ENCODE measurements around the gene ATCAY. TPM values are rescaled to one million over a fixed set of nuclear protein-coding genes. Genes with fewer than 3 reads are reported as not detected.

Gene ATCAY
- total and polyA plus RNA-seq, 2 of the 13 experiments (the other 11 are each of a cell fraction or from before 2014, with no cell fraction given): not detected

GRCh38 chr19:3970808-3971598, 90.5 kb downstream of the ATCAY start, which contains the start of gene DAPK3 (continued):
- TF ChIP-seq ZBTB1 (CRISPR knock-in tag; IDR thresholded peaks at IDR 0.05; ENCODE audit: borderline replicate concordance) (no peak), SOX6 (IDR thresholded peaks at IDR 0.05) (no peak), SOX6 (CRISPR knock-in tag; IDR thresholded peaks at IDR 0.05) (no peak), SNAPC5 (CRISPR knock-in tag; IDR thresholded peaks at IDR 0.05; ENCODE audit: borderline replicate concordance) (no peak), MXD1 (CRISPR knock-in tag; IDR thresholded peaks at IDR 0.05) (no peak), ZNF549 (CRISPR knock-in tag; IDR thresholded peaks at IDR 0.05) (no peak), ATAD3A (CRISPR knock-in tag; IDR thresholded peaks at IDR 0.05) (no peak), RBM22 (optimal IDR thresholded peaks at IDR 0.05; ENCODE audit: low read length) (peak; percentile 92), HOXA5 (CRISPR knock-in tag; IDR thresholded peaks at IDR 0.05) (no peak), ZNF530 (CRISPR knock-in tag; IDR thresholded peaks at IDR 0.05; ENCODE audit: low read depth) (no peak), THAP11 (CRISPR knock-in tag; IDR thresholded peaks at IDR 0.05) (peak; percentile 89), NFRKB (IDR thresholded peaks at IDR 0.05) (no peak), FOXO4 (CRISPR knock-in tag; conservative IDR thresholded peaks at IDR 0.05) (no peak), CENPX (CRISPR knock-in tag; IDR thresholded peaks at IDR 0.05) (no peak), NFYB (CRISPR knock-in tag; IDR thresholded peaks at IDR 0.05) (peak; percentile 92), TEF (CRISPR knock-in tag; IDR thresholded peaks at IDR 0.05) (no peak), CREM (IDR thresholded peaks at IDR 0.05) (peak; percentile 73), CREM (CRISPR knock-in tag; IDR thresholded peaks at IDR 0.05) (no peak), ZNF251 (CRISPR knock-in tag; IDR thresholded peaks at IDR 0.05) (no peak), ZFP91 (CRISPR knock-in tag; IDR thresholded peaks at IDR 0.05; ENCODE audit: borderline replicate concordance) (0 out of 2 replicates have a peak, but pooled peaks have one; percentile 40), ZNF616 (CRISPR knock-in tag; IDR thresholded peaks at IDR 0.05; ENCODE audit: low read depth) (peak; percentile 45; the same call in 1 of the 2 replicates), ZBTB38 (CRISPR knock-in tag; IDR thresholded peaks at IDR 0.05) (peak; percentile 53; the same call in 1 of the 2 replicates), ZSCAN22 (CRISPR knock-in tag; IDR thresholded peaks at IDR 0.05) (no peak), SKI (IDR thresholded peaks at IDR 0.05; ENCODE audit: partially characterized antibody) (peak; percentile 49), ZNF749 (CRISPR knock-in tag; IDR thresholded peaks at IDR 0.05; ENCODE audit: borderline replicate concordance) (no peak; the same call in 1 of the 2 replicates), XRCC5 (optimal IDR thresholded peaks at IDR 0.05; ENCODE audit: low read length) (peak; percentile 48), HNRNPLL (IDR thresholded peaks at IDR 0.05; ENCODE audit: low read depth, low read length, poor library complexity, severe bottlenecking) (peak; percentile 31), ZNF816 (CRISPR knock-in tag; IDR thresholded peaks at IDR 0.05; ENCODE audit: borderline replicate concordance) (no peak)
